Measurements from ENCODE around the gene KLHL29.
A peak's percentile ranks its signal among the peaks of the same experiment; 100 is the strongest.

The KLHL29 gene

GRCh38 chr2:23700627-23701026, 315.6 kb downstream of the KLHL29 start:
- FAIRE-seq, result no peak
- TF ChIP-seq POLR2AphosphoS5 (IDR thresholded peaks at IDR 0.05; ENCODE audit: low read depth, low read length), result peak; percentile 37; the same call in 1 of the 2 replicates
- no peak for TF ChIP-seq POLR2A (IDR thresholded peaks at IDR 0.05; ENCODE audit: low read depth, low read length)
- DNase-seq (ENCODE audit: insufficient read length, low spot score), result no peak

GRCh38 chr2:23703037-23703582, 318.1 kb downstream of the KLHL29 start:
- TF ChIP-seq PAX5 (IDR thresholded peaks at IDR 0.05; ENCODE audit: insufficient read depth, low read length, severe bottlenecking), result no peak
- TF ChIP-seq TAF1 (IDR thresholded peaks at IDR 0.05; ENCODE audit: low read depth, low read length), result no peak
- no peak for TF ChIP-seq POLR2A (IDR thresholded peaks at IDR 0.05; ENCODE audit: low read depth, low read length)
- TF ChIP-seq POLR2AphosphoS5 (IDR thresholded peaks at IDR 0.05; ENCODE audit: low read depth, low read length), result no peak
- no peak for TF ChIP-seq SPI1 (IDR thresholded peaks at IDR 0.05; ENCODE audit: low read depth, low read length)
- peak; percentile 5 for DNase-seq (ENCODE audit: insufficient read length, low spot score)
- FAIRE-seq, result no peak

GRCh38 chr2:23703583-23704385, 318.8 kb downstream of the KLHL29 start:
- peak; percentile 5 for DNase-seq (ENCODE audit: insufficient read length, low spot score)
- TF ChIP-seq TAF1 (IDR thresholded peaks at IDR 0.05; ENCODE audit: low read depth, low read length) (no peak), PAX5 (IDR thresholded peaks at IDR 0.05; ENCODE audit: insufficient read depth, low read length, severe bottlenecking) (no peak), POLR2A (IDR thresholded peaks at IDR 0.05; ENCODE audit: low read depth, low read length) (no peak), SPI1 (IDR thresholded peaks at IDR 0.05; ENCODE audit: low read depth, low read length) (no peak), POLR2AphosphoS5 (IDR thresholded peaks at IDR 0.05; ENCODE audit: low read depth, low read length) (no peak), POU2F2 (IDR thresholded peaks at IDR 0.05; ENCODE audit: low read depth, low read length) (no peak)
- no peak for FAIRE-seq

- FAIRE-seq (no peak), DNase-seq (ENCODE audit: insufficient read length, low spot score) (peak; percentile 3)
- no peak for TF ChIP-seq PAX5 (IDR thresholded peaks at IDR 0.05; ENCODE audit: insufficient read depth, low read length, severe bottlenecking)
- no peak for TF ChIP-seq POLR2A (IDR thresholded peaks at IDR 0.05; ENCODE audit: low read depth, low read length)
- TF ChIP-seq SPI1 (IDR thresholded peaks at IDR 0.05; ENCODE audit: low read depth, low read length), result no peak
- no peak for TF ChIP-seq POU2F2 (IDR thresholded peaks at IDR 0.05; ENCODE audit: low read depth, low read length)
- TF ChIP-seq TAF1 (IDR thresholded peaks at IDR 0.05; ENCODE audit: low read depth, low read length), result no peak
- no peak for TF ChIP-seq POLR2AphosphoS5 (IDR thresholded peaks at IDR 0.05; ENCODE audit: low read depth, low read length)
Observed at GRCh38 chr2:23705771-23706612, 321.0 kb downstream of the KLHL29 start.

- FAIRE-seq (no peak), DNase-seq (ENCODE audit: insufficient read length, low spot score) (no peak)
- no peak for TF ChIP-seq TAF1 (IDR thresholded peaks at IDR 0.05; ENCODE audit: low read depth, low read length)
- TF ChIP-seq POLR2A (IDR thresholded peaks at IDR 0.05; ENCODE audit: low read depth, low read length), result no peak
- TF ChIP-seq POLR2AphosphoS5 (IDR thresholded peaks at IDR 0.05; ENCODE audit: low read depth, low read length), result no peak
- no peak for TF ChIP-seq POU2F2 (IDR thresholded peaks at IDR 0.05; ENCODE audit: low read depth, low read length)
- no peak for TF ChIP-seq SPI1 (IDR thresholded peaks at IDR 0.05; ENCODE audit: low read depth, low read length)
- TF ChIP-seq PAX5 (IDR thresholded peaks at IDR 0.05; ENCODE audit: insufficient read depth, low read length, severe bottlenecking), result no peak
Observed at GRCh38 chr2:23706613-23707078, 321.7 kb downstream of the KLHL29 start.

- TF ChIP-seq PAX5 (IDR thresholded peaks at IDR 0.05; ENCODE audit: insufficient read depth, low read length, severe bottlenecking) (no peak), POLR2AphosphoS5 (IDR thresholded peaks at IDR 0.05; ENCODE audit: low read depth, low read length) (no peak), TAF1 (IDR thresholded peaks at IDR 0.05; ENCODE audit: low read depth, low read length) (no peak), POLR2A (IDR thresholded peaks at IDR 0.05; ENCODE audit: low read depth, low read length) (no peak), SPI1 (IDR thresholded peaks at IDR 0.05; ENCODE audit: low read depth, low read length) (no peak), POU2F2 (IDR thresholded peaks at IDR 0.05; ENCODE audit: low read depth, low read length) (no peak)
- DNase-seq (ENCODE audit: insufficient read length, low spot score) (no peak), FAIRE-seq (no peak)
Observed at GRCh38 chr2:23707096-23707495, 322.1 kb downstream of the KLHL29 start.

GRCh38 chr2:23708771-23709170, 323.8 kb downstream of the KLHL29 start:
- FAIRE-seq, result no peak
- TF ChIP-seq POLR2AphosphoS5 (IDR thresholded peaks at IDR 0.05; ENCODE audit: low read depth, low read length) (no peak), PAX5 (IDR thresholded peaks at IDR 0.05; ENCODE audit: insufficient read depth, low read length, severe bottlenecking) (no peak), POU2F2 (IDR thresholded peaks at IDR 0.05; ENCODE audit: low read depth, low read length) (no peak), POLR2A (IDR thresholded peaks at IDR 0.05; ENCODE audit: low read depth, low read length) (no peak), SPI1 (IDR thresholded peaks at IDR 0.05; ENCODE audit: low read depth, low read length) (no peak), TAF1 (IDR thresholded peaks at IDR 0.05; ENCODE audit: low read depth, low read length) (no peak)
- DNase-seq (ENCODE audit: insufficient read length, low spot score), result no peak

GRCh38 chr2:23709311-23709710, 324.3 kb downstream of the KLHL29 start:
- TF ChIP-seq SPI1 (IDR thresholded peaks at IDR 0.05; ENCODE audit: low read depth, low read length) (no peak), TAF1 (IDR thresholded peaks at IDR 0.05; ENCODE audit: low read depth, low read length) (no peak), POLR2AphosphoS5 (IDR thresholded peaks at IDR 0.05; ENCODE audit: low read depth, low read length) (no peak), PAX5 (IDR thresholded peaks at IDR 0.05; ENCODE audit: insufficient read depth, low read length, severe bottlenecking) (no peak), POLR2A (IDR thresholded peaks at IDR 0.05; ENCODE audit: low read depth, low read length) (no peak), POU2F2 (IDR thresholded peaks at IDR 0.05; ENCODE audit: low read depth, low read length) (no peak)
- FAIRE-seq, result no peak
- no peak for DNase-seq (ENCODE audit: insufficient read length, low spot score)
